GM19463 (cell line): ENCODE measurements around the gene ARF3.
A peak's percentile ranks its signal among the peaks of the same experiment; 100 is the strongest.
"Not testable (repeated sequence)": the region's sequence is repeated elsewhere in the genome, so short reads cannot be mapped to it uniquely, and the experiment has no call there.

Experiments used
- ATAC-seq: cut with Tn5 transposase; IDR thresholded peaks from one replicate; pipeline ENCODE4 v1.9.1; 2021; ENCODE audit warnings: mild to moderate bottlenecking, moderate library complexity; ENCODE audit not compliant: unreplicated experiment

ARF3 gene

DNA sequence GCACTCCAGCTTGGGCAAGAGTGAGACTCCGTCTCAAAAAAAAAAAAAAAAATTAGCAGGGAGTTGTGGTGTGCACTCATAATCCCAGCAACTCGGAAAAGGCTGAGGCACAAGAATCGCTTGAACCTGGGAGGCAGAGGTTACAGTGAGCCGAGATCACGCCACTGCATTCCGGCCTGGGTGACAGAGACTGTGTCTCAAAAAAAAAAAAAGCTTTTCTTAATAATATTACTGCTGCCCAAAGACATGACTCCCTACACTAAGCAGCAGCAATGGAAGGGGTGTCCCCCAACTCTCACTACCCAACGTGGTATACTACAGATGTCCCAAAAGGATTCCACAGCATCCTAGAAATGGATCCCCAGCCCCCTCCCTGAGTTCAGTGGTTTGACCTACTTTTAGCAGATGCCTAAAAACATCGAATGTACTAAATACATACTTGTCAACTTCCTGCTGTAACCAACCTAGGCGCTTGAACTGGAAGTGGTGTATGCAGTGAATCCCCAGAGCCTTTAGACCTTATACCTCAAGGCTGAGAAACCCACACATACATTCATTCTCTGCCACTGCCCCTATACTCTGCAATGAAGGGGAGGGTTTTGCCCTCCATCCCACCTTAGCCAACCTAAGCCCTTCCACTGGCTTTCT lies 23.5 kb downstream of the ARF3 start:
- ATAC-seq: no peak

DNA sequence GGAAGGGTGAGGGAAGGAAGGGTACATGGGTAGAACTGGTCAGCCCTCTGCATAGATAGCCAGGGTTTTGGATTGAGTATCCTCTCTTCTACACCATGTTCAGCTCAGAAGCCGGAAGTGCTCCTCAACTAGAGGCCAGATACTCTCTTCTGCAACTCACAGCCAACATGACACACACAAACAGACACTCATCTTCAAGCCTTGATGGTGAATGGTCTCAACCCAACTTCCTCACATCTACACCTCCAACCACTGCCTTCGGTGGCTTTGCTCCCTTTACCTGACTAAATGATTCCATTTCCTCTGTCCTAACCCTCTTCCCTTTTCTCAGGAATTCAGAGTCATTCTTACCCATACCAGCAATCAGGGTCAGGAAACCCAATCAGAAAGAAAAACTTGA lies 24.4 kb downstream of the ARF3 start:
- no peak for ATAC-seq

DNA sequence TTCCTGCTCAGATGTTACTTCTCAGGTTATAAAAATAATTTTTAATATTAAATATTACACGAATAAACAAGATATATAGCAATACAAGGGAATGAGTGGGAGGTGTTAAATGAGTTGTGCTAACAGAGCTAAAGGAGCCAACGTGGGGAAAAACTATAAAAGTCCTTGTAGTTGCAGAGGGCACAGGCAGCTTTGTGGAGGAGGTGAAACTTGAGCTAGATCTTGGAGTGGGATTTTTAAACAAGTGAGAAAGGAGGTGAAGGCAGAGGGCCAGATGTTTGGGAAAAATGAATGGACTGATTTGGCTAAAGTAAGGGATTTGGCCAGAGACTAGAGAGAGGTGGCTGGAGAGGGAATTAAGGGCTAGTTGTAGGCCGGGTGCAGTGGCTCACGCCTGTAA lies 26.8 kb downstream of the ARF3 start:
- no peak for ATAC-seq

DNA sequence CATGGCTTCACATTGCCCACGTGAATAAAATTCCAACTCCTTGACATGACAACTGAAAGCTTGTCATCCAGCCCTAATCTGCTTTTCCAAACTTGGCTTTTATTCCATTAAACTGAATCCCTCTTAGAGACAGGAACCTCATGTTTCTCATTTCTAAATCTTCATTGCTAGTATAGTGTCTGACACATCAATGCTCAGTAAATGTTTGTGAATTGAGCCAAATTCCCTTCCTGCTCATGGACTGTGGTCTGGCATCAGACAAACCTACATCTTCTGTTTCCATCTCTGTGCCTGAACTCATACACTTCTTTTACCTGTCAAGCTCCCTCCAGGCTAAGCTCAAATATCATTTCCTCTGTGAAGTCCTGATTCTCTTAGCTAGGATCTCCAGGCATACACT lies 27.7 kb downstream of the ARF3 start:
- no peak for ATAC-seq

DNA sequence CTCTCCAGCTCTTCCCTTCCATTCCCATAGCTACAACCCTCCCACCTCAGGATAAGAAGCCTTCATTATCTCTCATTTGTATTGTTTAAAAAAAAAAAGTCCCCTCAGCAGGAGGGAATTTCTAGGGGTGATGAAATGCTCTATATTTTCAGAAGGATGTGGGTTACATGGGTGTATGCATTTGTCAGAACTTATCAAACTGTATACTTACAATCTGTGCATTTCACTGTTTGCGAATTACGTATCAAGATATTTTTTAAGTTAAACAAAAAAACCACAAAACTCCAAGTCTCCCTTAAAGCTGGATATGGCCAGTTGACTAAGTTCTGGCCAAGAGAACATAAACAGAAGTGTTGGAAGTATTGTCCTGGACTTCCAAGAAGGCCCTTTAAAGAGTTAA lies 30.0 kb downstream of the ARF3 start:
- no peak for ATAC-seq

DNA sequence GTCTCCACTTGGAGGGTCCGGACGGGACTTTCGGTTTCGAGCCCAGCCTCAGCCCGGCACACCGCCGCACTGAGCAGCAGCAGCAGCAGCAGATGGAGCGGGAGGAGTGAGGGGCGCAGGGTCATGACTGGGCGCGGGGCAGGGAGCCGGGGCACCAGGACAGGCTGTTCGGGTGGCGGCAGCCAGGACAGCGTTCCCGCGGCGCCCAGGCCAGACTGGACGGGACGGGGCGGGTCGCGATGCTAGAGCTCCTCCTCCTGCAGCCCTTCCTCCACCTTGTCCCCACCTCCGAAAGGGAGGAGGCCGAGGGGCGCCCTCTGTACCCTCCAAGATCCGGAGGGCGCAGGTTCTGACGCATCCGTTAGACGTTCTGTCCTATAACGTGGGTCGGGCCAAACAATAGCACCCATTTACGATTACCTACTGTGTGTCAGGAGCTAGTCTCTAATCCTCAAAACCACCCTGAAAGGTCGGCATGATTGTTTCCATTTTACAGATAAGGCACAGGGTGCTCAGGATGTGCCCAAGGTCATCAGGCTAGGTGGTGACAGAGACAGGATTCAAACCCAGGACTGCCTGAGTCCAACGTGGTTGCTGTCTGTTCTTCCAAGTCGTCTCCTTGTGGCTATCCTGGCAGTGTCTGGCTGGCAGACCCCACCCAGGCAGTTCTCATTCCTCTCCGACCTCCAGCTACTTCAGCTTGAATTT lies 31.8 kb downstream of the ARF3 start, which contains the start of gene FKBP11:
Gene FKBP11 (minus strand): TSS at position 189 of the 708 bp plus-strand sequence. CDS start 64 bp downstream, at position 125.
- ATAC-seq: peak; percentile 78

DNA sequence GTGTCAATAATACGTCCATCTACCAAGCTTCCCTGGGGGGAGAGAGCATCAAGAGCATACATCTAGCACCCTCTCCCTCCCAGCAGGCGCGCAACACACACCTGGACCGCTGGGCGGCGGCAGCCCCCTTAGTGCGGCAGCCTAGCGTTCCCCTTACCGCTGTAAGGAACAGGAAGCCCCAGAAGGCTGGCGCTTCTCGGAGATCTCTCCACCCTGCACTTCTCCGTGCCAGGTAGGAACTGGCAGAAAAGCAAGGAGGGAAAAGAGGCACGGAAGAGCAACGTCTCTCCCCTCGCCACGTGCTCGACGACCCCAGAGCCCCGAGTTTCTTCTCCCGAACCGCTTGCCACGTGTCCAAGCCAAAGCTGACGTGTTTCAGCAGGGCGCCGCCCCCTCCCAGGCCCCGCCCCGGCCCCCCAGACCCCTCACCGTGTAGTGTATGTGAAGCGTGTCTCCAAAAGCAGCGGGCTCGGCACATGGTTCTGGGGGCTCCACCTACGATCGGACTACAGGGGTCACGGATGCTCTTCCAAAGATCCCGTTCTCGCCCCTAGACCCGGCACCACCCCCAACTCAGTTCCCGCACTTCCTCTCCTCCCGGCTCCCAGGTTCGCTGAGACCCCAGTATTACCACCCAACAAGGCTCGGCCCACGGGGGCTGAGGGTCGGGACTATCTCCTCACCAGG lies 32.5 kb downstream of the ARF3 start:
- peak; percentile 78 for ATAC-seq

DNA sequence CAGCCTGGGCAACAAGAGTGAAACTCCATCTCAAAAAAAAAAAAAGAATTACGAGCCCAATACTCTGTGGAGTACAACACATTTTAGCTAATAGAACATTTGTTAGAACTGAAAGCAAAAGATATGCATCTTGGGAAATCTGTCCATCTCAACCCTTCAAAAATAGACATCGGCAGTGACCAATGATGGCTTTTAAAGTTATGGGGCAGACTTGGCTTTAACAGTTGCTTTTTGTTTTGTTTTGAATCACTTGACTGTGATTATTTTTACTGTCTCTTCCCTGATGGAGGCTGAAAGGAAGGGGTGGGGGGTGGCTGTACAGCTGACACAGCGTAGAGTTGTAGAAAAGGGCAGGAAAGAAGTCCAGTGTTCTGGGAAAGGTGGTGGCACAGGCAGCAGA lies 34.2 kb downstream of the ARF3 start:
- ATAC-seq: no peak

DNA sequence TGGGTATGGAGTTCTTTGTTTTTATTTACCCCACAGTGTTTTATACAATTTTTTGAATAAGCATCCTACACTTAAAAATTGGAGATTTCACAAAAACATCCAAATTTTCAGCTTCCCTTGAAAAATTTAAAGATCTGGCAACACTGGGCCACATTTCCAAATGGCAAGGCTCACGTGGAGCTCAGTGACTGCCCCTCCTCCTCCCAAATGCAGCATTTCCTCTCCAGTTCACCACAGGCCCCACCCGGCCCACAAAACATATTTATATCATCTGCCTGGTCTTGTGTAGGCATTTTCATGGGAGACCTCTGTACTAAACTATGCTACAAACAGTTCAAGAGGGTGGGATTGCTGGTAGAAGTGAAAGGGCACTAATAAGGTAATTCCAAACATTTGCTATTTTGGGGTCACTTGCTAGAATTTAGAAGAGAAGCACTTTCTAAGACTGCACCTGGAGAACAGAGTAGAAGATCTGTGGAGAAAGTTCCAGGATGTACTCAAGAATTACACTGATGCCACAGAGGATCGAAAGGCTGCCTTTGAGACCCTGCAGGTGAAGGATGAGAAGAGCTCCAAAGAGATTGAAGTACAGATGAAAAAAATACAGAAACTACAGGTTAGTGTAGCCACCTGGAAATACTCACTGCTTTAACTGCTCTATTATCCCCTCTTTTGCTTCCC lies 39.3 kb downstream of the ARF3 start:
- ATAC-seq: no peak

DNA sequence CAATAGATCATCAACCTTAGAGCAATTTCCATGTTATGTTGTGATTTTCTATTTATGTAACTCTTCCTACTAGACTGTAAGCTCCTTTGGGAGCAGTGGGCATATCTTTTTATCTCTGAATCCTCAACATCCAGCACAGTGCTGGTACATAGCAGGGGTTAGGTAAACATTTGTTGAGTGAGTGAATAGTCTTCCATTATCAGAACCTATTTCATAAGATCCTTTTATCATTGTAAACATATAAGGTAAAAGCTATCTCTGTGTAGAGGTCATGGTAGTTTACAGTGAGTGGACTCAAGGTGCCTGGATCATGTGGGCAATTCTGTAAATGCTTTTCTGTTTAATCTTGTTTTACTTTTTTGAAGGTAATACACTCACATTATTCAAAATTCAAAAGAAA lies 47.1 kb downstream of the ARF3 start:
- ATAC-seq: no peak

DNA sequence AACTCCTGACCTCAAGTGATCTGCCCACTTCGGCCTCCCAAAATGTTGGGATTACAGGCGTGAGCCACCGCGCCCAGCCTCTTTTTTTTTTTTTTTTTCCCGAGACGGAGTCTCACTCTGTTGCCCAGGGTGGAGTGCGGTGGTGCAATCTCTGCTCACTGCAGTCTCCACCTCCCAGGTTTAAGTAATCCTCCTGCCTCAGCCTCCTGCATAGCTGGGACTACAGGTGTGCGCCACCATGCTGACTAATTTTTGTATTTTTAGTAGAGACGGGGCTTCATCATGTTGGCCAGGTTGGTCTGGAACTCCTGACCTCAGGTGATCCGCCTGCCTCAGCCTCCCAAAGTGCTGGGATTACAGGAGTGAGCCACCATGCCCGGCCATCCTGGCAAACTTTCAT lies 47.6 kb downstream of the ARF3 start:
- not testable (repeated sequence) for ATAC-seq

DNA sequence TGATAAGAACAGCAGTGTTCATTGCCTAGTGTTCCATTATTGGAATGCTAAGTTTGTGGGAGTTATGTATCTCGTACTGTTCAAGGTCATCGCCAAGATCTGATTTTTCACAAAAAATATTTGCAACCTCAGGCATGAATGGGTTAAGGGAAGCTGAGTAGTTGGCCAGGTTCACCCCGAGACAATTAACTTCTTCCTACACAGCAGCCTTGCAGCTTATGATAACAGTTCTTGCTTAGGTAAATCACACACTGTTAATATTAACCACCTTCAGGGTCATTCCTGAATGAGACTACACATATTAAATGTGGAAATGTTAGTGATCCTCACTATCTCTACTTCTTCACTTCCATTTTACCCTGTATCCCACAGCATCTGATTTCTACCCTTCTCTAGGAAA lies 50.0 kb downstream of the ARF3 start:
- ATAC-seq: no peak

DNA sequence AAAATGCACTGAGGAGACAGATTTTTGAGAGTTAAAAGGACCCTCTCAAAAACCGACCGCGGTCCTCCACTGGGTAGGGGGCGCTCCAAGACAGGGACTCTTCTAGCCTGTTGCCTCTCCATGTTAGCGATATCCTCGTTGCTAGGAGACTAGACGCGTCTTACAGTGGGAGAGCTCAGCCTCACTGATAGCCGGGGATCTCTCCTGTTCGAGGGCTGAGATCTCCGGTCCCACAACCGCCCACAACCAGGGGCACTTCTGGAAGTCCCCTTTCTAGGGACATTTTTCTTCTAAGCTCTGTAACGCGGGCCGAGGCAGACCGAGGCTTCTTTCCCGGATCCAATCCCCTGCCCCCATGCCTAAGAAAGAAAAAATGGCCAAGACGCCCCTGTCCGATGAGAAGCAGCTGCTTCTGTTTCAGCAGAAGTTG lies 53.3 kb downstream of the ARF3 start:
- ATAC-seq: peak; percentile 66

DNA sequence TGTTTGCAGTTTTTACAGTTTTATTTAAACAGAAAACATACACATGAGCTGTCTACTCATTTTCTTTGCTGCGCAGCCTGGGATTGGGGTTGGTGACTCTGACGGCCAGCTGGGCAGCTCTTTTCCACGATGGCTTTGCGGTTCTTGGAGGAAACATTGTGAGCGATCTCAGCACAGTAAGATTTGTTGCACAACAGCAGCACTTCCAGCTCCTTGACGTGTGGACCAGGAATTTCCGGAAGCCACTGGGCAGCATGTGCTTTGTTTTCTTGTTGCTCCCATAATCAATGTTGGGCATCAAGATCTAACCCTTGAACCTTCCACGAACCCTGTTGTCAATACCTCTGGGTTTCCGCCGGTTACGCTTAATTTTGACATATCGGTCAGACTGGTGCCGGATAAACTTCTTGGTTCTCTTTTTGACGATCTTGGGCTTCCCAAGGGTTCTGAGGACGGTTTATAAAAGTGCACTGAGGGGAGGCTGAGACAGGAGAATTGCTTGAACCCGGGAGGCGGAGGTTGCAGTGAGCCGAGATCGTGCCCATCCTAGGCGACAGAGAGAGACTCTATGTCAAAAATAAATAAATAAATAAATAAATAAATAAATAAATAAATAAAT lies 53.8 kb downstream of the ARF3 start:
- no peak for ATAC-seq

DNA sequence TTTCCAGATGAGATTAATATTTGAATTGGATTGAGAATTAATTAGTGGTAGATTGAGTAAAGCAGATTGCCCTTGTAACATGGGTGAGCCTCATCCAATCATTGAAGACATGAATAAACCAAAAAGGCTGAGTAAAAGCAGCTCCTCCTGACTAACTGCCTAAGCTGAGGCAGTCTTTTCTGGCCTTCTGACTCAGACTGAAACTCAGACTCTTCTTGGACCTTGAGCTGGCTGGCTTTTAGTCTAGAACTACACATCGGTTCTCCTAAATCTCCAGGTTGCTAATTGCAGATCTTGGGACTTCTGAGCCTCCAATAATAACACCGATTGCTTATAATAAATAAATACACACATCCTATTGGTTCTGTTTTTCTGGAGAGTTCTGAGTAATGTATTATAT lies 56.0 kb downstream of the ARF3 start:
- peak; percentile 85 for ATAC-seq

DNA sequence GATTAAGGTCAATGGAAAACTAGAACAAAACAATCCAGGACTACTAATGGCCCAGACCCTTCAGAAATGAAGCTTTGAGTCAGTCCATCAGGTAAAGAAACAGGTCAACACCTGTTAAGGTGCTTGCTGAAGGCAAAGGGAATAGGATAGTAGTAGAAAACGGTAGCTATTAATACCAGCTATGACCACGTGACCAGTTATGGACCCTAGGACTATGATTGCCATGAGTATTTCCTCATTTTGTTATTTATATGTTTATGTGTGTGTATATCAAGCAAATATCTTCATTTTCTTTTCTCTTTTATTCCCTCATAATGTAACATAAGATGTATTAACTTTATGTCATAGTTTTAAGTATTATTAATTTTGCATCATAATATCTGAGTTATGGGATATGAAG lies 57.6 kb downstream of the ARF3 start:
- no peak for ATAC-seq

DNA sequence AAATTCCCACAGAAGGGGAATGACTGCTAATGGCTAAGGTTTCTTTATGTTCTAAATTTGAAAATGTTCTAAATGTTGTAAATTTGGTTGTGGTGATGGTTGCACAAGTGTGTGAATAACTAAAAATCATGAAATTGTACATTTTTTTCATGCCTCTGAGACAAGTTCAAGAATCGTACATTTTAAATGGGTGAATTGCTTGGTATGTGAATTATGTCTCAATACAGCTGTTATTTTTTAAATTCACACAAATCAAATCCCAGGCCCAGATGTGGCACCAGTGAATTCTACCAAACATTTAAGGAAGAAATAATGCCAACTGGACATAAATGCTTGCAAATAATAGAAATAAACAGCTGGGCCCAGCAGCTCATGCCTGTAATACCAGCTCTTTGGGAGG lies 63.0 kb downstream of the ARF3 start:
- ATAC-seq: no peak

DNA sequence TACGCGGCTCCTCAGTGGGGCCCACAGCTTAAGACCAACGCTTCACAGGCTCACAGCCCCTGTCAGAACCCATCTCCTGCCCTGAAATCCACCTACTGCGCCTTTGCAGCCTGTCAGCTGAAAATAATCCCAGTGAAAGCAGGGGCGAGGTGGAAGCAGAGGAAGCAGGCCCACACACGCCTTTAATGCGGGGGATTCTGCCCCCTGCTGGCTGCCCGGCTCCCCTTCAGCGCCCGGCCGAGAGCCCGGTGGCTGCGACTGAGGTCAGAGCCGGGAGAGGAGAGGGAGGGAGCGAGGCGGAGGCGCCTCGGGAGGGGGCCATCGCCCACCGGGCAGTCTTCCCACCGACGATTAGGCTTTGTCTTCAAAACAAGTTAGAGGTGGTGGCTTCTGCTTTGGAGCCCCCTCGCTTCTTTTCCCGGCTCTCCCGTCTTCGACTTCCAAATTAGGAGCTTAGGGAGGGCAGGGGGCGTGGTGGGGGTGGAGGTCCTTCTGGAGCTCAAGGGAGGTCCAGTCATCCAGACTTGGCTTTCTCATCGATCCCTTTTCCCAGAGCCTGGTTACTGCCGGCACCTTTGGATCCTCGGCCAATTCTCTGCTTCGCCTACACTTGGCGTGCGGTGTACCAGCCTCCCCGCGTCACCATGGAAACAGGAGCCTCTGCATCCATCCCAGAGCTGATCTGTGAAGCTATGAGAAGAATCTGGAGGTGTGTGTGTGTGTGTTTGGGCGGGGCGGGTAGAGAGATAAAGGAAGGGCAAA lies 66.4 kb downstream of the ARF3 start:
- peak; percentile 78 for ATAC-seq

DNA sequence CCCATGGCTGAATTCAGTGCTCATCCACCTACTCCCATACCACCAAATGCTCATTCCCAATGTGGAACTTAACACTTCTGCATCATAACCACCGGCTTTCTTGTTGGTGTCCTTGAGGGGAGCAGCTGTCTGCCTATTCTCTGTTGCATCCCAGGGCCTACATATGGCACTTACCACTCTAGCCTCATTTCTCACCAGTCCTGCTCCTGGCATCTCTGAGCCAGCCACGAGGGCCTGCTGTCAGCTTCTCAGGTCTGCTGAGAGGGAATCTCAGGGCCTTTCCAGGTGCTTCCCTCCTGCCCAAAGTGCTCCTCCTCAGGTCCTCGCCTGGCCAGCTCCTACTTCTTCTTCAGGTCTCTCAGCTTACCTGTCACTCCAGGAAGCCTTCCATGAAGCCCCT lies 67.6 kb downstream of the ARF3 start:
- no peak for ATAC-seq
